Putamen (tissue), 1 donor: ENCODE measurements around the gene LAMA4.

Experiments
- DNase-seq: peaks from one replicate; pipeline ENCODE4 v3.0.0-alpha.2; 2016; ENCODE audit warnings: low spot score

Gene LAMA4

DNA sequence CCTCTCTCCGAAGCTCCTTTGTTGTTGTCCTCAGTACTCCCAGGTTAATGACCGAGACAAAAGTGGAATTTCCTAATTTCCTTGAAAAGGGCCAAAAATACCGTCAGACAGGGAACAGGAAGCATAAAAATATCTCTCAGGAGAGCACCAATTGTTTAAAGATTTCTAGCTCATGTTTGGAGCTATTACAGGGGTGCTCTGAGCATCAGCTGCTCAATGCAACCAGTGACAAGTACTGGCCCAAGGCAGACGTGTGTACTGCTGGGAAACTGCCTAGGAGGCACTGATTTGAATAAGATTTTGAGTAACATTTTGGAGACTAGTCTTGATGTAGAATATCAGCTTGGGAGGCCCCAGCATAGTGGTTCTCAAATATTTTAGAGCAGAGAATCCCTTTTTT is 17.3 kb downstream of the LAMA4 start:
- no peak for DNase-seq

DNA sequence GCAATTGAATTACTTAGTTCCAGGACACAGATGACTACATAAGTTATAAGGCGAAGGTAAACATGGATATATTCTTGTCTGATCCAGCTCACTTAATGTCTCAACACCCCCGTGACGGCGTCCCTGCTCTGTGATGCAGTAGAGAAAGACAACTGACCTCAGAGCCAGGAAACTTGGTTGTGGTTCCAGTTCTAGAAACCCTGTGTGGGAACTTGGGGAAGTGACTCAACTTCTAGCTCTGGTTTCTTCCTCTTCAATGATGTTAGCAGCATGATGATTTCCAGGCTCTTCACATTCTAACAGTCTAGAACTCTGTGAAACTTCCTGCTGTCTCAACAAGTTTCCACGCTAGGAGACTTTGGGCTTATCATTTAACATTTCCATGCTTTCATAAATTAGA is 18.4 kb downstream of the LAMA4 start:
- DNase-seq = no peak

DNA sequence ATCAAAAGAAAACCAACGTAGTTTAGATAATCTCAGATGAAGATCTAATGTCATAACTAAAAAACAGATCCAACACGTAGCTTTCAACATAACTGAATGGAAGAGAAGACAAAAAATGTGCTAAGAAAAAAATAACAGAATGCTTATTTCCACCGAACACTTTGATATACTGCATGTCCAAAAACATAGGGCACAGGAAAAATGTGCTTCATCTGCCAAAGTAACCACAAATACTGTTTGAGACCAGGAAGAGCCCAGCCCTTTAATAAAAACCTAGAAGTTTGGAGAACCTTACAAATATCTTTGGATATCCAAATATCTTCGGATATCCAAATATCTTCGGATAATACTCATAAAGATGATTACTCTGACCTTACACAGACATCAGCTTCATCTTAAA is 19.8 kb downstream of the LAMA4 start:
- no peak for DNase-seq

DNA sequence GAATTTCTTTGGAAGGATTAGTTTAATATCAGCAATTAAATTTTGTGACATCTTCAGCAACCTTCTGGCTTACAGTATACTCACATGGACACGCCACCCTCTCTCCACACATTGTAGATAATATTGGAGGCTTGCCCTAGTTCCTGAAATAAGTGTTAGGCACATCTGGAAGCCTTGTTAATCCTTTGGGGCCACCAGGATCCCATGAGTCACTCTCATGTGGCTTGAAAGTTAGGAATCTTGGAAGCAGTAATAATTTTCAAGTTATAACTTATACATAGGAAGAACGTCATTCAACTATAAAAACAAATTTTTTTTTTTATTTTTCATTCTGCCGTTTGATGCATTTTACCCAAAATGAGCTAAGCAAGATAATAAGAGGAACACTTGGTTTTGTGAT is 20.5 kb downstream of the LAMA4 start:
- DNase-seq = no peak

DNA sequence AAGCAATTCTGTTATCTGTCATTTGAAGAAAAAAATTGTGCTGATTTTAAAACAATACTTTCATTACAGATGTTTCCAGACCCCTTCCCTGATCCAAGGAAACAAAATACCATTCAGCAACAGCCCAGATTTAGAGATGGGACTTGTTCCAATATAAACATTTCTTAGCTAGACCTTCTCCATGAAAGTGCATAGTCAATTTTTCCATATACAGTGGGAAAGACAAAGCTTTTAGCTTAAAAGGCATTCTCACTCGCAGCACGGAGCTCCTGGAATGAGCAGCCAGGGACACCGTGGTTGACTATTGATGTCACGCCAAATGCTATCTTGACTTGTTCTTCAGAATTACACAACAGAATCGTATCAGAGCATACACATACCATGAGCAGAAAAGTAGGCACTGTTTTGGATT is 21.5 kb downstream of the LAMA4 start:
- no peak for DNase-seq

DNA sequence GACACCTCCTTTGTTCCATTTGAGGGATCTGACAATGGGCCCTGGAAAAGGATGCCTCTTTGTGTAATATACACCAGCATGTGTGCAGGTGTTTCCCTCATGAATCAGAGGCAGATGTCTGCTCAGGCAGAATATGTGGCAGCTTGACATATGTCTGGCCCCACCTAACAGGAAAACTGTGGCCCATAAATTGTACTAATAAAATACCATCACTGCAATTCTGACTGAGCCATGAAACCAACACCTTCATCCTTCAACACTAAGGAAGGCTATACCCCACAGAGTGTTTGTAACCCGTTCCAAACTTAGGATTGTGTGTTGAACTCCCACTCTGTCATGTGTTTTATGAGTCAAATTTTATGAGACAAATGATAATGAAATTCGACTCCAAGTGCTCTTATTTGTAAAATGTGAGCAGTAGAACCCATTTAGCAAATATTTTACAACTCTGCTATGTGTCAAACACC is 22.7 kb downstream of the LAMA4 start:
- DNase-seq = no peak

DNA sequence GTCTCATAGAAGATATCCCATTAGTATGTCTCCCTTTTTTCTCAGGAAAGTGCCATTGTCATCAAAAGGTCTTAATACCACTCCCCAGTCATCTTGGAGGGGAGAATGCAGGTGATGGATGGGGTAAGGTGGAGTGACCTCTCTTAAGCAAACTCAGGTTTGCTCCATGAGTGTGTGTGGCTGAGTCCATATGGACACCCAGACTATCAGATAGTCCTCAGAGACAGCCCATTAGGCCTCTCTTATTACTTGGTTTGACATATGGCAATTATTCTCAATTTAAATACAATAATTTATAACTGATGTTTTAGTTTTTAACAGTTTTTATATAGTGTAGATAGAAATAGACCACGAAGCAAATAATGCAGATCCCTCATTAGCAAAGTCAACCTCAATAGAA is 23.2 kb downstream of the LAMA4 start:
- no peak for DNase-seq

DNA sequence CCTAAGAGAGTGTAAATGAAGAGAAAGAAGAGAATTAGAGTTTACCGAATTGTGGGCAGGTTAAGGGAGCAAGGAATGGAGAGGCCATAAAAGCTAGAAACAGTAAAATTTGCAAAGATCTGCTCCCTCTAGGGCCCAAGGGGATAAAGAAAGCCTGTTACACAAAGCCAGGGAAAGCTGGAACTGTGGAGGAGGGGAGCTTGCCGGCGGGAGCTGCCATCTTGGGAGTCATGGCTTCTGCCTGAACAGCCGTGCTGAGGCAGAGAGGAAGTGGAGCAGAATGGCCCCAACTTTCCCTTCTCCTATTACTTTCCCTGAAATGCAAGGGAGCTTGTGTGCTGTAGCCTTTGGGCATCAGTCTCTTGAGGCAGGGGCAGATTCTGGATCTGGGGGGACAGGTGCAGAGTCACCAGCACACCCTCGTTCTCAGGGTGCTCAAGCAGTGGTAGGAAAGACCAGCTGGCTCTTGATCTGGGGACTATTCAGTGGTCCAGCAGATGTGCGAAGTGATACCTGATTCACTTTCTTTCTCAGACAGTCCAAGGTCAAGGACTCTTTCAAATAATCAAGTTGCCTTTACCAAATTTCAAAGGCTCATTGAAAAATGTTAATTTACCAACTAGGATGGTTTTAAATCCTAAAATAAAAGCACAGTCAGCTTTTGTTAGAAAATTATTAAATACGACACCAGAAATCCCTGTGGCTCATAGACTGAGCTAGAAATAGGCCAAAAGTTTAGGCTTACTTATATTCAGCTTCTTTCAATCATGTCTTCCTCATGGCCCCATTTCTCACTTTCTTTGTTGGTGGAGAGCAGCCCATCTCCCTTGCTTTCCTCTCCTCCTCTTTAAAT is 25.7 kb downstream of the LAMA4 start:
- DNase-seq = no peak

DNA sequence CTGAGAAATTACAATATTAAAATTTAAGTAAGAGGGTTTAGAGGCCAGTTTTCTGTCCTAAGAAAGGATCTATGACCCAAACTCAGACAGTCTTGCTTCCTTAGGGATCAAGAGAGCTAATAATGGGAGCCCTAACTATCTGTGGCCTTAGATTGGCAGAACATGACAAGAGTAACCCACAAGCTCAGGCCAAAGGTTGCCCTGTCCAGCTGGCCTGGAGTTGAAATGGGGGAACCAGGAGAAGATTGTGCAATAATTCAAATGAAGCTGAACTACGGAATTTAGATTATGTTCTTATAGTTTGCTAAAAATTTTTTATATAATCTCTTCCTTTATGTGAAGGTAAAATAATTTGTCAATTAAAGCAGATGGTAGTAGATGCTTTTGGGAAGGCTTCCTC is 26.4 kb downstream of the LAMA4 start:
- no peak for DNase-seq

DNA sequence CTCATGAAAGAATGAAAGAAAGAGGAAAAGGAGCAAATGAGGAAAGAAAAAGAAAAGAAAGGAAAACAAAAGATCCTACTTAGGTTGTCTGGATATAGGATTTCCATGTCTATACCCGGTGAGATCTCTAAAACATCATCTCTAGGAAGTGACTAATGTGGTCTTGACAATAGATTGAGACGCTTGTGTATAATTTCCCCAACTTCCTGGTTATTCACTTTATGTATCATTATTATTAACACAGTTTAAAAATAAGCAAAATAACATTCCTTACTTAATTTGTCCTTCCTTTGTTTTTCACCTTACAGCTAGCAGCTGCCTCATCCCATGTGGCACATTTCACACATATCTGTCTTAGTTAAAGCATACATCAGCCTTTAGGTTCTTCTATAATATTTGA is 27.0 kb downstream of the LAMA4 start:
- DNase-seq = no peak

DNA sequence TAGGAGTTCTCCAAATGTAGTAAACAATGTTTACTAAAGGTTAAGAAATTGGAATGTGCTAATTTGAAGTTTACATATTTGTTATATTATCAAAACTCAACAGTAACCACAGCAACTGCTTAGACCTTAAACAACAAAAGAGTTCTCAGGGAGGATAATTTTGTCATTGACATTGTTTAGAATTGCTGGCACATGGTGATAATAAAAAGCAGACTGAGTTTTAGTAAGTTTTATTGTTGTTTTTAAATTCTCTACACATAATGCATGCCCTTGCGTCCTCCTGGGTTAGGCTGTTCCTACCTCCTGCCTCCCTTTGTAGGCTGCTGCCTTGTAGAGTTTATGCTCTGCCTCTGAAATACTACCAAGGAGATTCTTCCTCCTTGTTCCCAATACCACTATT is 28.7 kb downstream of the LAMA4 start:
- DNase-seq = no peak

DNA sequence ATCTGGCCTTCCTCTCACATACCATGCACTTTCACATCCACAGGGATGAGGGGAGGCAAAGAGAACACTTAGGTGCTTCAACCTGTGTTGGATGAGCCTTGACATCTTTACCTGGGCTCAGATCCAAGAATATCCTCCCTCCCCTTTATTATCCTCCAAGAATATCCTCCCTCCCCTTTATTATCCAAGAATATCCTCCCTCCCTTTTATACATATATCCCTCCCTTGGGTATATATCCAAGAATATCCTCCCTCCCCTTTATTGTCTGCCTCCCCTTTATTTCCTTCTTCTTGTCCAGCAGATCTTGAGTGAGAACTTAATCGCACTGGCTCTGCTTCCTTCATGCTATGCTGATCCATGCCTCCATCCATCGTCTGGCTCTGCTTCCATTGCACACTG is 30.3 kb downstream of the LAMA4 start:
- DNase-seq = no peak

DNA sequence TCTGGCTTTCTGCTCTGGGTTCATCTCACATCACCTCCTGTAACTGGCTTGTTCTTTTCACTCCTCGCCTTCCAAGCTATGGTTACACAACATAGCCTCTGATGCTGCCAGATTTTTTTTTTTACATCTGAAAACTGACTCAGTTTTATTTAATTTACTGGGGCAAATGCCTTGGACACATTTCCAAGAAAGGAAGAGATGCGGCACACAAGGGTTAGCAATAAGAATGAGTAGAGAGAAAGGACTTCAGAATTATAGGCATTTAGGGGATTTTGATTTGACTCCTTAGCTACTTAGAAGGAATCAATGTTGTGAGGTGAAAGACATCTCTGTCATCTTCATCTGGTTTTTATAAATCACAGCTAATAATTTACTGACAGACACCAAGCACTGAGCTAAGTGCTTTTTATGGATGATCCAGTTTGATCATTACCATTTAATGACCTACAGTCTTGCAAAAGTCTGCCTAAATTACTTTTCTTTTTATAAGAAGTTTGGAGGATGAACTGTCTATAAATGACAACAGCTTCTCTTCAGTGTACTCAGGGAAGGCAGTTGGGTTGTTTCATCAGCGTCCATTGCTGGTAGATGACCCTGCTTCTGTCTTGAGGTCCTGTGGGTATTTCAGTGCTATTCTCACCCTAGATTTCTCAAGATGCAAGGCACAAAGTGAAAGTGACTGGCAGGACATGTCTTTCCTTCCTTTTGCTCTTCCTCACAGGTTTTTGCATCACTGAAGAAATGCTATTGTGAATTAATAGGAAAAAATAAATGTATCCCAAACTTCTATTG is 31.1 kb downstream of the LAMA4 start:
- no peak for DNase-seq

DNA sequence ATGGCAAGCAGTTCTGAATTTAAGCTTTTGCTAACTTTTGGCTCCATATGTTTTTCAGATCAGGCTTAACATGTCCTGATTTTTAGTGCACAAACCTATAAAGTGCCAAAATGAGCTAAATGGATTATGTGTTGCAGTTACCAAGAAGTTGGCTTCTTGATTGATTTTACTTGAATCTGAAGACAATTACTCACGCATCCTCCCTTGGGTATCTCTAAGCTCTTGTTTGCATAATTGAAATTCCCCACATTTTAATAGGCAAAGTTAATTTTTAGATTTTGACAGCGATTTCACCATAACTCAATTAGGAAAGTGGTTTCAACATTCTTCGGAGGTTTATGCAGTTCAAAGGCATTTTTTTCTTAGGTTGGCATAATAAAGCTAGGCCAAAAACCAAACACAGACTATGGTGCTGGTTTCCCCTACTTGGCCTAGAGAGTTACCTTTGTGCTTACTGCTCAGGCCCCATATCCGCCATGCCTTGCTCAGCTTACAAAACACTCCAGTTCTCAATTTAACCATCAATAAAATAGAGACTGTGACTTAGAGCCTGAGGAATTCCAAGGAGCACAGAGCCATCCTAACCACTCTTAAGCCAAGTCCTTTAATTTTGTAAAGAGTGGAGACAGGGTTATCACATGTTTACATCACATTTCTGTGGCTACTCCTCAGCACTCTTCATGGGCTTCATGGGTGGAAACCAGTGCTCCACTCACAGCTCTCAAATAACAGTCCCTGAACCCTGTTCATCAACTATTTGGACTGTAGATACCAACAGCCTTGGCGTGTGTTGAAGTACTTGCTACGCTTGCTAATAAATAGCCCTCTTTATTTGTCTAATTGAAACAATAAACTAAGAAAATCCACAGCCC is 32.1 kb downstream of the LAMA4 start:
- no peak for DNase-seq

DNA sequence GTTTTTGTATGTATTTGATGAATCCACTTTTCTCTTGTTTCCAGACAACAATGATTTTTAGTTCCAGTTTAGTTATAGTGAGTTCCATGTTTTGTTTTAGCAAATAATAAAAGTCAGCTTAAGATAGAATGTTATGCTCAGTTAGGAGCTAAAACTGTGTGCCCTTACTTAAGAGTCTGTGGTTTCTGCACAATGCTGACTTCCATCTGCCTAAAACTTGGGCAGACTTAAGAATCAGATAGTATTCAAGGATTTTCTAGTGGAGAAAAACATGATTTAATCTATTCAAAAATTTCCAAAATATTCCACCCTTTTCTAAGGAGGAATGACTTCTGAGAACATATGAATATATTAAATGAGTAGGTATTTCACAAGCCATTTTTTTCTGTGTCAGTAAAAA is 32.8 kb downstream of the LAMA4 start:
- DNase-seq = no peak

DNA sequence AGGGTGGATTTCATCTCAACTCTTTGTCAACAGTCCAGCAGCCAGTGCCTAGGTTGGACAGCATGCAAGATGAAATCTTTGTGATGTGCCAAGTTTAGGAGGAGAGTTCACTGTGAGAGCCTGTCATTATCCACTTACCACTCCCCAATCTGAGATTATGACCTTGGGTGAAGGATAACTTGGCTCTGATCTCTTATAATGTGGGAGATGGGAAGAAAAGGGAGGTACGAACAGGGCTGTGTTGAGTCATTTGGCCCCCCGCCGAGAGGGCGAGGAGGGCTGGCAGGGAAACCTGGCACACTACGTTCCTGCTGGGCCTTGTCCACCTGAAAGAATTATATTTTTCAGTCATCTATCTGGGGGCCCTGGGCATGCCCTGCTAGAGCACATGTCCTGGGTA is 35.8 kb downstream of the LAMA4 start:
- no peak for DNase-seq

DNA sequence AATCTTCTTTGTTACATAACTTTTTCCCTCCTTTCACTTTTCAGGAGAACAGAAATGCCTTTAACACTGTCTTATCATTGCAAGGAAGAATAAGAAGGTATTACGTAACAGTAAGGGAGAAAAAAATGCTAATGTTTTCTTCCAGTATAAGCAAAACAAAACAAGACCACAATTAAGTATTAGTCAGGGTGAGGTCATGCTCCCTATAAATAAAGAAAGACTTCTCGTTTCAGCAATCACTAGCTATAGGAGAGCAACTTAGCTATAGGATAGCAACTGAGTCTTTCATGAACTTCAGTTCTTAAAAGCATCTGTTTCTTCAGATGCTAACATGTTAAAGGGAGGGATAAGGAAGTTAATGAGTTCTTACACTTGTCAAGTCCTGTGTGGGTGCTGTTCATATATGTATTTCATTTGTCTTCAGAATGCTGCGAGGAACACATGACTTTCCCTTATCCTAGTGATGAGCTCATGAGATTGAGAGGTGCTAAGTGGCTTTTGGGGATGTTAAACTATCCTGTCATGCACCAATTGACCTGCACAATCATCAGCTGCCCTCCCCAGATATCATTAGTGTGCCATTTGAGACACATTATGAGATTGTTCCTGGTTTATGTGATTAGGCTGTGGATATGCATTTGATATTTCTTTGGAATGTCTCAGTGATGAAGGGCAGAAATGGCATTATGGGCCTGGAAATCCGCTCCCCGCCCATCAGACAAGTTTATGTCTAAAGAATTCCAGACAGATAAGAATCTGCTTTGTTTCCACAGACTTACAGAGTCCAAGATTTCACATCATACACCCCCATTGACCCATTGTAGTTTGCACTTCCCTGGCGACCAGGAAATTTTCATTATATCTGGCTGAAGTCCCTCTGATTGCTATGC is 37.5 kb downstream of the LAMA4 start:
- no peak for DNase-seq

DNA sequence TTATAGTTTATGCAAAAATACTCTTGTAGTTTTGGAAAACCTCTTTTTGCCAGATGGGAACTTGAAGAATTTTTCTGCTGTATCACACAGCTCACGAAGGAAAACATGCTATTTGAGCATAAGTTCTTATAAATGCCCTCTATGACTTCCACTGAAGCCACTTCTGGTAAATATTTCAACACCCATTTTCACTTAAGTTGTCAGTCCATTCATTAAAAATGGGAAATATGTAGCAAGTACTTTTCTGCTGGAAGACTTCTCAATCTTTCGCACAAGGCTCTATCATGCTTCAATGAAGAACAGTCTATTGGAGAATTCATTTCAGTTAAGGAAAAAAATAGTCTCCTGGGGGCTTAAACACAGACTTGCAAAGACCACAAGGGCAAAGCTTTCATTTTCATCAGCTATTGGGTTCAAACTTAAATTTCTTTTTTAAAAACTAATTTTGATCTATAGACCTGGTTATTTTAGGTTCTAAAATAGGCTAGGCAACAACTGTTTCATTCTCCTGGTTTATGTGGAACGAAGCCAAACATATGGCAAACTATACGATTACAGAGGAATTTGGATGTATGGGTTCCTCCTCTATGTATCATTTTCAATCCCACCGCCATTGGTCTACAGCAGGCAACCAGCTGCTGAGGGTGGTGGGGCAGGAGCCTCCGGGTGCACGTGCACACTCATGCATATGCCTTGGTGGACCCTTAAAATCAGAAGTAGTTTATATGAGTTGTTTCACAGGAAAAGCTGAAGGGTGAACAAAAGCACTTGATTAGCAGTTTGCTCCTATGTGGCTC is 38.7 kb downstream of the LAMA4 start:
- no peak for DNase-seq

DNA sequence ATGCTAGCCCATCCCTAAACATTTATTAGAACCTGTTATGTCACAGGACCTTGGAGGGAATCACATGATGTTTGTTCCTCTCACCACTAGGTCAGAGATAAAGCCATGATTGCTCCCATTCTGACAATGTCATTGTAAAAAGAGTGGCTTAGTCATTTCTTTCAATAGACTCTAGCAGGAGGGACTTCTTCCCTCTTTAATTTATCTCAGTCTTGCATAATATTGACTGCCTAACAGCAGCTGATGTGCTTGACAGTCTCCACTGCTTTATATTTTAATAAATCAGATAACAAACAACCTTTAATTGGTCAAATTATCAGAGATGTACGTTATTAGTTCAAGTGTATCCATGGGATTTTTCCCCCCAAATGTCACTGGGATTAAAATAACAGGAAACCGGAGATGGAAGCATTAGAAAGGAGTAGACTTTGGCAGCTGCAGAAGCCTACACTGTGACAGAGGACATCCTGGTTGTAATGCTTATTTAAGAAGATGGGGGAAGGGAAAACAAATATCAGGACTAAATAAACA is 39.6 kb downstream of the LAMA4 start:
- no peak for DNase-seq

DNA sequence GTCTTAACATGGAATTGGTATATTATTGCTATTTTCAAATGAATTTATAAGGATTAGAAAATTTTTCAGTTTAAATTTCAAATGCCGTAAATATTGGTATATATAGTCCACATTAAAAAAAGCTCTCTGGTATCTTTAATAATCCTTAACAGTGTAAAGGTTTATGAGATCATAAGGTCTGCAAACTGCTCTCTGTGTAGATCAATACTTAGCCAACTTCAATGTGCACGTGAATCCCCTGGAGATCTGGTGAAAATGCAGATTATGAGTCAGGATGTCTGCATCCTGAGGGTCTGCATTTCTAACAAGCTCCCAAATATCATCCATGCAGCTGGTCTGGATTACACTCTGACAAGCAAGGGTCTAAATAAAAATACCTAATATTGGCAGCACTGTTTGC is 43.5 kb downstream of the LAMA4 start:
- DNase-seq = no peak
